H1 (cell line): ENCODE measurements around the gene LRRC4C.

Source experiments
- ASH2L ChIP-seq: fragments of 200-600, 300-600 bp; sonication (generic); IDR thresholded peaks from one replicate; pipeline ENCODE4 v1.7.1; 2017; ENCODE audit warnings: low read length
- CBX8 ChIP-seq: fragments of 300-800, 300-1000 bp; sonication (generic); IDR thresholded peaks from 2 replicates; pipeline ENCODE4 v1.7.1; 2016; ENCODE audit warnings: low read depth, low read length, borderline replicate concordance
- POLR2AphosphoS5 ChIP-seq: IDR thresholded peaks from 2 replicates; pipeline ENCODE4 v1.6.1; 2011; ENCODE audit warnings: low read depth, low read length
- RNF2 ChIP-seq: fragments of 200-900, 300-1000 bp; sonication (generic); IDR thresholded peaks from 2 replicates; pipeline ENCODE4 v1.7.1; 2016; ENCODE audit warnings: borderline replicate concordance, low read depth, mild to moderate bottlenecking, antibody characterized with exemption, low read length; ENCODE audit not compliant: poor library complexity, severe bottlenecking; ENCODE audit errors: missing control alignments
- SP2 ChIP-seq: IDR thresholded peaks from 2 replicates; pipeline ENCODE4 v1.6.1; 2012; ENCODE audit warnings: mild to moderate bottlenecking, low read length, inconsistent platforms
- TAF1 ChIP-seq: IDR thresholded peaks from 2 replicates; pipeline ENCODE4 v1.6.1; 2011; ENCODE audit warnings: mild to moderate bottlenecking, low read depth, low read length
- TBP ChIP-seq: IDR thresholded peaks from 2 replicates; pipeline ENCODE4 v1.6.1; 2011; ENCODE audit warnings: low read depth, low read length, improper control_type of control experiment
- TF ChIP-seq, protein P1 (sequence below), 3 experiments: IDR thresholded peaks; 1 replicate in 2 of 3; 2 replicates in 1 of 3; pipeline versions ENCODE4 v1.5.1 to v1.6.1; 2011; ENCODE audit warnings: low read length in 3 of 3, mild to moderate bottlenecking in 3 of 3, inconsistent platforms in 2 of 3, low read depth in 1 of 3, moderate library complexity in 1 of 3; ENCODE audit not compliant: insufficient read depth in 1 of 3; ENCODE audit errors: control extremely low read depth in 1 of 3

GRCh38 chr11:41413843-41414242 lies 45.6 kb downstream of the LRRC4C start:
- TF ChIP-seq SP2 (no peak), ASH2L (no peak), TAF1 (no peak), RNF2 (no peak), POLR2AphosphoS5 (no peak), CBX8 (no peak), TBP (no peak)
- TF ChIP-seq, protein P1, sequence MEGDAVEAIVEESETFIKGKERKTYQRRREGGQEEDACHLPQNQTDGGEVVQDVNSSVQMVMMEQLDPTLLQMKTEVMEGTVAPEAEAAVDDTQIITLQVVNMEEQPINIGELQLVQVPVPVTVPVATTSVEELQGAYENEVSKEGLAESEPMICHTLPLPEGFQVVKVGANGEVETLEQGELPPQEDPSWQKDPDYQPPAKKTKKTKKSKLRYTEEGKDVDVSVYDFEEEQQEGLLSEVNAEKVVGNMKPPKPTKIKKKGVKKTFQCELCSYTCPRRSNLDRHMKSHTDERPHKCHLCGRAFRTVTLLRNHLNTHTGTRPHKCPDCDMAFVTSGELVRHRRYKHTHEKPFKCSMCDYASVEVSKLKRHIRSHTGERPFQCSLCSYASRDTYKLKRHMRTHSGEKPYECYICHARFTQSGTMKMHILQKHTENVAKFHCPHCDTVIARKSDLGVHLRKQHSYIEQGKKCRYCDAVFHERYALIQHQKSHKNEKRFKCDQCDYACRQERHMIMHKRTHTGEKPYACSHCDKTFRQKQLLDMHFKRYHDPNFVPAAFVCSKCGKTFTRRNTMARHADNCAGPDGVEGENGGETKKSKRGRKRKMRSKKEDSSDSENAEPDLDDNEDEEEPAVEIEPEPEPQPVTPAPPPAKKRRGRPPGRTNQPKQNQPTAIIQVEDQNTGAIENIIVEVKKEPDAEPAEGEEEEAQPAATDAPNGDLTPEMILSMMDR (IDR thresholded peaks at IDR 0.05; ENCODE audit: control extremely low read depth in 1 of 3, insufficient read depth in 1 of 3, low read depth in 1 of 3, low read length in 3 of 3) = no peak
